Kidney (tissue), 14 donors: ENCODE measurements around the gene GLT1D1. TPM values are rescaled to one million over a fixed set of nuclear protein-coding genes. Genes with fewer than 3 reads are reported as not detected.

Experiments used
- DNase-seq, 5 donors: peaks; one replicate each; pipeline ENCODE4 v3.0.0-alpha.2; 2013 to 2020
- FAIRE-seq: peaks from 2 replicates; lab custom pipeline; 2012; peaks lifted over from hg19 to GRCh38; lab: Jason Lieb, UNC
- H3K27ac ChIP-seq, 2 donors: one replicate each; pipeline ENCODE4 v1.7.0; 2013; ENCODE audit warnings: low read depth in 2 of 2, low read length in 2 of 2, inconsistent platforms in 1 of 2
- H3K27me3 ChIP-seq: one replicate; pipeline ENCODE4 v1.7.1; 2013; ENCODE audit warnings: low read length, inconsistent platforms; ENCODE audit not compliant: control insufficient read depth, insufficient read depth
- H3K36me3 ChIP-seq, 3 donors: one replicate each; pipeline versions ENCODE4 v1.7.0 to v1.7.1; 2013; ENCODE audit warnings: low read length in 3 of 3, control low read depth in 1 of 3, inconsistent platforms in 1 of 3; ENCODE audit not compliant: insufficient read depth in 3 of 3, control insufficient read depth in 2 of 3
- H3K4me1 ChIP-seq, 3 donors: one replicate each; pipeline versions ENCODE4 v1.7.0 to v1.7.1; 2013; ENCODE audit warnings: low read length in 3 of 3, inconsistent platforms in 1 of 3, low read depth in 1 of 3; ENCODE audit not compliant: control insufficient read depth in 2 of 3, insufficient read depth in 2 of 3
- H3K4me3 ChIP-seq, 3 donors: one replicate each; pipeline versions ENCODE4 v1.7.0 to v1.8.1; 2013; ENCODE audit warnings: low read length in 3 of 3, control low read depth in 1 of 3, inconsistent platforms in 1 of 3
- H3K9ac ChIP-seq, 3 donors: one replicate each; pipeline versions ENCODE4 v1.7.0 to v1.7.1; 2013; ENCODE audit warnings: low read length in 3 of 3, control low read depth in 1 of 3, inconsistent platforms in 1 of 3
- H3K9me3 ChIP-seq, 3 donors: one replicate each; pipeline versions ENCODE4 v1.7.0 to v1.7.1; 2013; ENCODE audit warnings: low read length in 3 of 3, control low read depth in 1 of 3, inconsistent platforms in 1 of 3; ENCODE audit not compliant: control insufficient read depth in 2 of 3, insufficient read depth in 1 of 3
- CTCF ChIP-seq: IDR thresholded peaks from 3 replicates; pipeline ENCODE4 v1.5.1; 2012; ENCODE audit warnings: mild to moderate bottlenecking, moderate library complexity, borderline replicate concordance; ENCODE audit not compliant: insufficient read depth; ENCODE audit errors: extremely low read depth
- intact Hi-C: fragments of 100-400 bp; cut with DNase I; formaldehyde crosslinking; loops from one replicate; pipeline ENCODE4 v1.11.1; 2022
- polyA plus RNA-seq: library from polyadenylated mRNA; stranded (reverse); fragments of 350-450 nt; fragmentation: Illumina TruSeq; extraction: RNeasy Lipid Tissue Mini Kit (QIAGEN cat#74804); gene quantifications from one replicate; pipeline ENCODE4 v1.2.3, GENCODE V29; 2014; ENCODE audit warnings: low read depth, low replicate concordance; ENCODE audit not compliant: insufficient read depth
- total RNA-seq: library from RNA; stranded (reverse); fragmentation: NEBNext Ultra II Directional; extraction: Animal tissue kit (Norgen Biotek cat#: 25700); gene quantifications from one replicate; pipeline ENCODE4 v1.2.1, GENCODE V29; 2021
- donor health status: control.
- donor health status: control.
- donor health status: control.
- donor health status: control.
- donor health status: control.
- donor health status: DM: yes; HTN: yes; CAD: no.
- donor health status: Normal renal cell carcinoma (clear cell type).

Gene GLT1D1
- total and polyA plus RNA-seq, 2 donors from 2014 or later, result 0.41 to 0.45 TPM

GRCh38 chr12:128903236-128903635 lies 50.0 kb downstream of the GLT1D1 start:
- no peak for TF ChIP-seq CTCF

GRCh38 chr12:128905003-128905544 lies 51.8 kb downstream of the GLT1D1 start:
- H3K9ac ChIP-seq, result no peak overlapping the region
- H3K27ac ChIP-seq, result no peak overlapping the region
- no peaks in the 10 kb centered on the region for H3K27me3 ChIP-seq
- H3K4me1 ChIP-seq, result no peaks in the 10 kb centered on the region
- DNase-seq (peak in 2 of 5 donors; percentile 29 to 36), FAIRE-seq (no peak)
- no peak overlapping the region for H3K4me3 ChIP-seq
- no peak for TF ChIP-seq CTCF
- no peaks in the 10 kb centered on the region for H3K36me3 ChIP-seq
- intact Hi-C loops, result no loop called here
- no peaks in the 10 kb centered on the region for H3K9me3 ChIP-seq

More at GRCh38 chr12:128903236-128903635, 50.0 kb downstream of the GLT1D1 start:
- Histone ChIP-seq H3K36me3 (no peaks in the 10 kb centered on the region), H3K4me3 (no peak overlapping the region), H3K4me1 (no peaks in the 10 kb centered on the region), H3K27me3 (no peaks in the 10 kb centered on the region), H3K9ac (no peak overlapping the region), H3K9me3 (no peaks in the 10 kb centered on the region), H3K27ac (no peak overlapping the region)
- intact Hi-C loops, result no loop called here
- FAIRE-seq (no peak), DNase-seq (no peak)

GRCh38 chr12:128906485-128907137 lies 53.3 kb downstream of the GLT1D1 start:
- H3K9me3 ChIP-seq, result no peaks in the 10 kb centered on the region
- FAIRE-seq (no peak), DNase-seq (no peak)
- H3K9ac ChIP-seq, result no peak overlapping the region
- H3K36me3 ChIP-seq, result no peaks in the 10 kb centered on the region
- intact Hi-C loops, result no loop called here
- H3K4me3 ChIP-seq, result no peak overlapping the region
- no peak for TF ChIP-seq CTCF
- H3K27ac ChIP-seq, result no peak overlapping the region
- no peaks in the 10 kb centered on the region for H3K4me1 ChIP-seq
- H3K27me3 ChIP-seq, result no peaks in the 10 kb centered on the region
